GM13977 (cell line): ENCODE results near the gene SULT1A2.
A peak's percentile ranks its signal among the peaks of the same experiment; 100 is the strongest.
"Not testable (repeated sequence)": the region's sequence is repeated elsewhere in the genome, so short reads cannot be mapped to it uniquely, and the experiment has no call there.

Experiments used
- DNase-seq: peaks from one replicate; pipeline ENCODE4 v3.0.0; 2012; ENCODE audit warnings: low spot score
- CTCF ChIP-seq: IDR thresholded peaks from 2 replicates; pipeline ENCODE4 v1.5.1; 2012; ENCODE audit warnings: mild to moderate bottlenecking, control low read depth; ENCODE audit not compliant: insufficient read depth; ENCODE audit errors: extremely low read depth, missing control alignments
- in situ Hi-C: fragments of 300-500 bp; cut with MboI; formaldehyde crosslinking; loops from one replicate; pipeline ENCODE4 v1.12.0; 2022; ENCODE audit warnings: low sequenced_read_pairs, low pct_unique_long_range_greater_than_20kb, mixed read lengths, inconsistent platforms; ENCODE audit not compliant: unreplicated experiment

The SULT1A2 gene

GRCh38 chr16:28603381-28604185 is 6.7 kb upstream of the SULT1A2 start:
- in situ Hi-C loops = no loop called here
- TF ChIP-seq CTCF = no peak
- DNase-seq = no peak

GRCh38 chr16:28602529-28602928 is 5.7 kb upstream of the SULT1A2 start:
- DNase-seq = peak; percentile 56
- in situ Hi-C loops = no loop called here
- TF ChIP-seq CTCF = no peak

GRCh38 chr16:28602062-28602461 is 5.2 kb upstream of the SULT1A2 start:
- in situ Hi-C loops = not testable (repeated sequence)

GRCh38 chr16:28601589-28601988 is 4.7 kb upstream of the SULT1A2 start:
- in situ Hi-C loops, DNase-seq: not testable (repeated sequence)

More at GRCh38 chr16:28602062-28602461, 5.2 kb upstream of the SULT1A2 start:
- DNase-seq = not testable (repeated sequence)

- in situ Hi-C loops, DNase-seq: not testable (repeated sequence)
These were observed 4.1 kb upstream of the SULT1A2 start for GRCh38 chr16:28600965-28601364.

GRCh38 chr16:28599377-28600285 is 2.8 kb upstream of the SULT1A2 start:
- DNase-seq, in situ Hi-C loops: not testable (repeated sequence)

GRCh38 chr16:28597692-28598261 is 927 bp upstream of the SULT1A2 start:
- TF ChIP-seq CTCF = no peak
- no peak for DNase-seq
- in situ Hi-C loops = no loop called here

GRCh38 chr16:28596115-28596630 is 677 bp downstream of the SULT1A2 start:
- in situ Hi-C loops = no loop called here

GRCh38 chr16:28595451-28595850 is 1.4 kb downstream of the SULT1A2 start:
- in situ Hi-C loops, DNase-seq: not testable (repeated sequence)

More at GRCh38 chr16:28596115-28596630, 677 bp downstream of the SULT1A2 start:
- no peak for TF ChIP-seq CTCF
- no peak for DNase-seq
